ENCODE measurements around the gene ZNF496.

DNA sequence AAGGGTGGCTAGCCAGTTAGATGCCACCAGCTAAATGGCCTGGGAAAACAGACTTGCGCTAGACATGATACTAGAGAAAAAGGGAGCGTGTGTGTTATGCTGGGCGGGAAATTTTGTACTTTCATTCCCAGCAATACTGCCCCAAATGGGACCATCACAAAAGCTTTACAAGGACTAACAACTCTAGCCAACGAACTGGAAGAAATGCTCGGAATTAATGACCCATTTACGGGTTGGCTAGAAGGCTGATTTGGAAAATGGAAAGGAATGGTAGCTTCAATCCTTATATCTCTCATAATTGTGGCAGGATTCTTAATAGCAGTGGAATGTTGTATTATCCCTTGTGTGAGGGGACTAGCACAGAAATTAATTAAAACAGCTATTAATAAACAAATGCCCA lies 27.9 kb upstream of the ZNF496 start:
- TF ChIP-seq POLR2AphosphoS5 (IDR thresholded peaks at IDR 0.05; ENCODE audit: low read depth, low read length) (no peak), SIN3A (IDR thresholded peaks at IDR 0.05; ENCODE audit: borderline replicate concordance, insufficient read depth, low read length) (no peak), REST (IDR thresholded peaks at IDR 0.05; ENCODE audit: insufficient read depth in 1 of 2, low read depth in 2 of 2, low read length in 2 of 2) (no peak), TAF1 (IDR thresholded peaks at IDR 0.05; ENCODE audit: borderline replicate concordance, insufficient read depth, low read length) (no peak), FOXP2 (optimal IDR thresholded peaks at IDR 0.05; ENCODE audit: borderline replicate concordance, extremely low read depth, extremely low read length, insufficient read depth) (no peak)
